ENCODE measurements around the gene ABHD16A. TPM values are rescaled to one million over a fixed set of nuclear protein-coding genes. Genes with fewer than 3 reads are reported as not detected.

ABHD16A gene
- total RNA-seq, 2 donors from 2014 or later = 56.8 to 65.2 TPM

DNA sequence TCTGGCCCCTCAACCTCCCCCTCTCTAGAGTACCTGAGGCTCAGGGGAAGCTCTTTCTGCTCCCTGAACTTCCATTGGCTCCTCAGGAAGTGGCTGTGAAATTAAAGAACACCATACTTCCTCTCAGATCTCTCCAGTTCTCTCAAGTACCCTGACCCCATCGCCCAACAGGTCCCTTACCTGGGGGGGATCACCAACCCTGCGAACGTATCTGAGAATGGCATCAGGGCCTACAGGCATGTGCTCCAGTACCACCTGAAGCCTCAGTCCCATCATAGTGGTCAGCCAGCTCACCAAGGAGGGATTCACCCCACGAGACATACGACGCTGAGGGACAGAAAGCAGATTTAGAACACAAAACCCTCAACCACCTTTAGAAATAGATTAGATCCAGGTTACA, 62.5 kb downstream of the ABHD16A start:
- no peak overlapping the region for H3K4me3 ChIP-seq
- H3K27me3 ChIP-seq = no peaks in the 10 kb centered on the region
- intact Hi-C loops (cut with DNase I) = no loop called here
- no peaks in the 10 kb centered on the region for H3K9me3 ChIP-seq
- no peak overlapping the region for H3K27ac ChIP-seq
- no peaks in the 10 kb centered on the region for H3K4me1 ChIP-seq
- DNase-seq = no peak
- H3K9ac ChIP-seq (ENCODE audit: low read depth in 2 of 2, low read length in 2 of 2) = no peak overlapping the region
- TF ChIP-seq, protein P1, sequence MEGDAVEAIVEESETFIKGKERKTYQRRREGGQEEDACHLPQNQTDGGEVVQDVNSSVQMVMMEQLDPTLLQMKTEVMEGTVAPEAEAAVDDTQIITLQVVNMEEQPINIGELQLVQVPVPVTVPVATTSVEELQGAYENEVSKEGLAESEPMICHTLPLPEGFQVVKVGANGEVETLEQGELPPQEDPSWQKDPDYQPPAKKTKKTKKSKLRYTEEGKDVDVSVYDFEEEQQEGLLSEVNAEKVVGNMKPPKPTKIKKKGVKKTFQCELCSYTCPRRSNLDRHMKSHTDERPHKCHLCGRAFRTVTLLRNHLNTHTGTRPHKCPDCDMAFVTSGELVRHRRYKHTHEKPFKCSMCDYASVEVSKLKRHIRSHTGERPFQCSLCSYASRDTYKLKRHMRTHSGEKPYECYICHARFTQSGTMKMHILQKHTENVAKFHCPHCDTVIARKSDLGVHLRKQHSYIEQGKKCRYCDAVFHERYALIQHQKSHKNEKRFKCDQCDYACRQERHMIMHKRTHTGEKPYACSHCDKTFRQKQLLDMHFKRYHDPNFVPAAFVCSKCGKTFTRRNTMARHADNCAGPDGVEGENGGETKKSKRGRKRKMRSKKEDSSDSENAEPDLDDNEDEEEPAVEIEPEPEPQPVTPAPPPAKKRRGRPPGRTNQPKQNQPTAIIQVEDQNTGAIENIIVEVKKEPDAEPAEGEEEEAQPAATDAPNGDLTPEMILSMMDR (IDR thresholded peaks at IDR 0.05) = no peak
- H3K36me3 ChIP-seq = peaks cover 33% of the 10 kb centered on the region

- TF ChIP-seq, protein P1 (IDR thresholded peaks at IDR 0.05) = no peak
- Histone ChIP-seq H3K4me1 (no peaks in the 10 kb centered on the region), H3K27ac (no peak overlapping the region), H3K4me3 (no peak overlapping the region), H3K36me3 (peaks cover 33% of the 10 kb centered on the region), H3K9me3 (no peaks in the 10 kb centered on the region), H3K9ac (ENCODE audit: low read depth in 2 of 2, low read length in 2 of 2) (no peak overlapping the region), H3K27me3 (no peaks in the 10 kb centered on the region)
- intact Hi-C loops (cut with DNase I) = no loop called here
- DNase-seq = no peak
Measured at GRCh38 chr6:31639449-31639861, 63.7 kb downstream of the ABHD16A start.

GRCh38 chr6:31639043-31639442, 64.1 kb downstream of the ABHD16A start:
- H3K4me3 ChIP-seq = no peak overlapping the region
- H3K9me3 ChIP-seq = no peaks in the 10 kb centered on the region
- no peaks in the 10 kb centered on the region for H3K27me3 ChIP-seq
- TF ChIP-seq, protein P1 (IDR thresholded peaks at IDR 0.05) = no peak
- DNase-seq = no peak
- H3K4me1 ChIP-seq = no peaks in the 10 kb centered on the region
- H3K36me3 ChIP-seq = peaks cover 33% of the 10 kb centered on the region
- no peak overlapping the region for H3K27ac ChIP-seq
- intact Hi-C loops (cut with DNase I) = no loop called here
- H3K9ac ChIP-seq (ENCODE audit: low read depth in 2 of 2, low read length in 2 of 2) = no peak overlapping the region

Small RNA genes within 50 kb of the gene (microRNA-seq; reads per million reads assigned to microRNA genes)
- not detected for gene MIR4646

Other genes starting within 250 kb of the ABHD16A start
- 1 to 10 TPM; 5.6 to 6.7 TPM for gene MICB, start 205.2 kb downstream of the ABHD16A start, total RNA-seq
- gene MCCD1, start 174.4 kb downstream of the ABHD16A start, total RNA-seq = not detected
- gene DDX39B, start 161.3 kb downstream of the ABHD16A start, total RNA-seq = 100 to 1,000 TPM; 213 to 422 TPM
- under 1 TPM; 0.57 to 0.85 TPM for gene ATP6V1G2, start 156.7 kb downstream of the ABHD16A start, total RNA-seq
- gene NFKBIL1, start 155.7 kb downstream of the ABHD16A start, total RNA-seq = 10 to 100 TPM; 16.1 to 18.8 TPM
- 1 to 10 TPM in 1 of 2 donors, under 1 TPM in 1; 0.35 to 2.4 TPM for gene LTA, start 131.0 kb downstream of the ABHD16A start, total RNA-seq
- 1 to 10 TPM in 1 of 2 donors, under 1 TPM in 1; 0.48 to 1.4 TPM for gene TNF, start 127.8 kb downstream of the ABHD16A start, total RNA-seq
- gene LTB, start 120.9 kb downstream of the ABHD16A start, total RNA-seq = 1 to 10 TPM; 3.4 to 5.7 TPM
- gene LST1, start 117.0 kb downstream of the ABHD16A start, total RNA-seq = 1 to 10 TPM; 4.8 to 9.2 TPM
- under 1 TPM; 0.67 to 0.90 TPM for gene NCR3, start 110.3 kb downstream of the ABHD16A start, total RNA-seq
- 10 to 100 TPM in 1 of 2 donors, 1 to 10 TPM in 1; 5.0 to 20.7 TPM for gene AIF1, start 88.1 kb downstream of the ABHD16A start, total RNA-seq
- gene PRRC2A, start 82.6 kb downstream of the ABHD16A start, total RNA-seq = 100 to 1,000 TPM; 107 to 171 TPM
- 100 to 1,000 TPM; 266 to 337 TPM for gene BAG6, start 50.7 kb downstream of the ABHD16A start, total RNA-seq
- gene APOM, start 47.4 kb downstream of the ABHD16A start, total RNA-seq = 1 to 10 TPM; 1.6 to 2.4 TPM
- 10 to 100 TPM; 28.3 to 32.8 TPM for gene C6orf47, start 42.5 kb downstream of the ABHD16A start, total RNA-seq
- gene GPANK1, start 38.3 kb downstream of the ABHD16A start, total RNA-seq = 10 to 100 TPM; 11.0 to 14.9 TPM
- 100 to 1,000 TPM; 140 to 152 TPM for gene CSNK2B, start 37.2 kb downstream of the ABHD16A start, total RNA-seq
- 1 to 10 TPM; 4.4 to 9.0 TPM for gene LY6G5B, start 33.3 kb downstream of the ABHD16A start, total RNA-seq
- gene LY6G5C, start 22.3 kb downstream of the ABHD16A start, total RNA-seq = 1 to 10 TPM; 1.9 to 2.8 TPM
- gene LY6G6F, start 3.5 kb upstream of the ABHD16A start, total RNA-seq = not detected
- gene LY6G6D, start 12.0 kb upstream of the ABHD16A start, total RNA-seq = not detected
- 1 to 10 TPM in 1 of 2 donors, not detected in 1; 2.3 TPM for gene LY6G6C, start 18.4 kb upstream of the ABHD16A start, total RNA-seq
- gene MPIG6B, start 20.0 kb upstream of the ABHD16A start, total RNA-seq = under 1 TPM; 0.19 to 0.57 TPM
- 10 to 100 TPM; 92.1 to 98.7 TPM for gene DDAH2, start 26.0 kb upstream of the ABHD16A start, total RNA-seq
- gene CLIC1, start 33.2 kb upstream of the ABHD16A start, total RNA-seq = 100 to 1,000 TPM; 622 to 646 TPM
- gene MSH5, start 36.7 kb upstream of the ABHD16A start, total RNA-seq = 10 to 100 TPM; 13.3 to 34.2 TPM
- 1 to 10 TPM; 1.7 to 8.9 TPM for gene SAPCD1, start 59.3 kb upstream of the ABHD16A start, total RNA-seq
- 10 to 100 TPM in 1 of 2 donors, 1 to 10 TPM in 1; 6.1 to 10.1 TPM for gene VWA7, start 74.0 kb upstream of the ABHD16A start, total RNA-seq
- gene VARS1, start 92.4 kb upstream of the ABHD16A start, total RNA-seq = 100 to 1,000 TPM in 1 of 2 donors, 10 to 100 TPM in 1; 40.8 to 136 TPM
- gene LSM2, start 103.6 kb upstream of the ABHD16A start, total RNA-seq = 10 to 100 TPM; 37.6 to 61.3 TPM
- gene HSPA1L, start 112.0 kb upstream of the ABHD16A start, total RNA-seq = 1 to 10 TPM in 1 of 2 donors, under 1 TPM in 1; 0.98 to 1.4 TPM
- 100 to 1,000 TPM; 248 to 397 TPM for gene HSPA1A, start 112.2 kb upstream of the ABHD16A start, total RNA-seq
- gene HSPA1B, start 124.4 kb upstream of the ABHD16A start, total RNA-seq = 100 to 1,000 TPM; 278 to 543 TPM
- gene NEU1, start 159.5 kb upstream of the ABHD16A start, total RNA-seq = 10 to 100 TPM; 33.8 to 47.4 TPM
- gene SLC44A4, start 175.7 kb upstream of the ABHD16A start, total RNA-seq = 100 to 1,000 TPM; 546 to 779 TPM
- gene EHMT2, start 194.4 kb upstream of the ABHD16A start, total RNA-seq = 10 to 100 TPM; 28.4 to 52.1 TPM
- gene ZBTB12, start 198.8 kb upstream of the ABHD16A start, total RNA-seq = 1 to 10 TPM; 2.0 to 4.9 TPM
- gene C2, start 224.4 kb upstream of the ABHD16A start, total RNA-seq = 10 to 100 TPM in 1 of 2 donors, 1 to 10 TPM in 1; 7.8 to 15.2 TPM
- gene CFB, start 242.8 kb upstream of the ABHD16A start, total RNA-seq = 10 to 100 TPM; 20.4 to 60.6 TPM